CD14-positive monocyte (primary cell): ENCODE data around the gene BYSL. TPM values are rescaled to one million over a fixed set of nuclear protein-coding genes. Genes with fewer than 3 reads are reported as not detected.
A peak's percentile ranks its signal among the peaks of the same experiment; 100 is the strongest.

Experiments used
- DNase-seq, 3 donors: peaks; one replicate each; pipeline ENCODE4 v3.0.0-alpha.2; 2011 to 2022
- H2AFZ ChIP-seq: 2 replicates; pipeline ENCODE4 v1.6.0; 2012; ENCODE audit warnings: mild to moderate bottlenecking, low read depth, low read length, inconsistent platforms; ENCODE audit not compliant: insufficient read depth, poor library complexity, severe bottlenecking
- H3K27ac ChIP-seq, 2 donors: 1 replicate in 1 of 2; 2 replicates in 1 of 2; pipeline ENCODE4 v1.5.1; 2012 to 2013; ENCODE audit warnings: low read length in 2 of 2, control low read depth in 1 of 2, inconsistent platforms in 1 of 2, low read depth in 1 of 2, mild to moderate bottlenecking in 1 of 2
- H3K27me3 ChIP-seq, 2 donors: one replicate each; pipeline versions ENCODE4 v1.6.0 to v1.6.1; 2011 to 2013; ENCODE audit warnings: low read length in 2 of 2; ENCODE audit not compliant: control insufficient read depth in 2 of 2, insufficient read depth in 2 of 2
- H3K36me3 ChIP-seq, 2 donors: replicated peaks in 1 of 2; 1 replicate in 1 of 2; 2 replicates in 1 of 2; pipeline versions ENCODE4 v1.5.1 to v1.6.1; 2012 to 2013; ENCODE audit warnings: low read length in 2 of 2, control low read depth in 1 of 2, inconsistent platforms in 1 of 2, mild to moderate bottlenecking in 1 of 2; ENCODE audit not compliant: insufficient read depth in 2 of 2, control insufficient read depth in 1 of 2
- H3K4me1 ChIP-seq, 2 donors: 1 replicate in 1 of 2; 2 replicates in 1 of 2; pipeline versions ENCODE4 v1.5.1 to v1.6.1; 2012 to 2013; ENCODE audit warnings: low read length in 2 of 2, control low read depth in 1 of 2, inconsistent platforms in 1 of 2, mild to moderate bottlenecking in 1 of 2, moderate library complexity in 1 of 2; ENCODE audit not compliant: insufficient read depth in 2 of 2, control insufficient read depth in 1 of 2
- H3K4me2 ChIP-seq: replicated peaks from 2 replicates; pipeline ENCODE3; 2012; ENCODE audit warnings: low read length, moderate library complexity, mild to moderate bottlenecking; ENCODE audit not compliant: poor library complexity, severe bottlenecking; ENCODE audit errors: extremely low read depth
- H3K4me3 ChIP-seq, 3 experiments: fragments of 200-600 bp in 1 of 3; sonication (generic) in 1 of 3; replicated peaks in 1 of 3; 1 replicate in 2 of 3; 2 replicates in 1 of 3; pipeline ENCODE4 v1.5.1; 2011 to 2013; ENCODE audit warnings: low read length in 3 of 3, mild to moderate bottlenecking in 3 of 3, control low read depth in 2 of 3, low read depth in 2 of 3, inconsistent platforms in 1 of 3, moderate library complexity in 1 of 3
- H3K79me2 ChIP-seq: 2 replicates; pipeline ENCODE4 v1.6.0; 2012; ENCODE audit warnings: mild to moderate bottlenecking, control low read depth, inconsistent platforms, low read length, moderate library complexity; ENCODE audit not compliant: insufficient read depth
- H3K9ac ChIP-seq: 2 replicates; pipeline ENCODE4 v1.6.0; 2017; ENCODE audit warnings: low read length, mild to moderate bottlenecking; ENCODE audit not compliant: insufficient read depth, poor library complexity, severe bottlenecking
- H3K9me3 ChIP-seq, 2 donors: replicated peaks in 1 of 2; 1 replicate in 1 of 2; 2 replicates in 1 of 2; pipeline versions ENCODE4 v1.5.1 to v1.6.1; 2012 to 2013; ENCODE audit warnings: low read length in 2 of 2, control low read depth in 1 of 2; ENCODE audit not compliant: control insufficient read depth in 1 of 2, insufficient read depth in 1 of 2
- H4K20me1 ChIP-seq: 2 replicates; pipeline ENCODE4 v1.6.0; 2012; ENCODE audit warnings: mild to moderate bottlenecking, low read length, control low read depth, moderate library complexity; ENCODE audit not compliant: insufficient read depth
- H3K27ac Mint-ChIP-seq, 7 donors: one replicate each; pipeline ENCODE4 v1.8.0; 2020; ENCODE audit warnings: mild to moderate bottlenecking in 7 of 7, mixed read lengths in 7 of 7, moderate library complexity in 6 of 7, inconsistent platforms in 2 of 7
- H3K27me3 Mint-ChIP-seq, 3 donors: one replicate each; pipeline ENCODE4 v1.8.0; 2021 to 2022; ENCODE audit warnings: low read depth in 3 of 3, mild to moderate bottlenecking in 3 of 3, mixed read lengths in 3 of 3, moderate library complexity in 3 of 3, inconsistent platforms in 1 of 3
- H3K36me3 Mint-ChIP-seq, 2 donors: one replicate each; pipeline ENCODE4 v1.8.0; 2020; ENCODE audit warnings: mixed read lengths in 2 of 2, inconsistent platforms in 1 of 2, mild to moderate bottlenecking in 1 of 2
- H3K4me1 Mint-ChIP-seq: one replicate; pipeline ENCODE4 v1.8.0; 2020; ENCODE audit warnings: mild to moderate bottlenecking, mixed read lengths
- H3K4me3 Mint-ChIP-seq, 2 donors: one replicate each; pipeline ENCODE4 v1.8.0; 2020; ENCODE audit warnings: mild to moderate bottlenecking in 2 of 2, mixed read lengths in 2 of 2, moderate library complexity in 1 of 2
- H3K9me3 Mint-ChIP-seq, 7 donors: one replicate each; pipeline ENCODE4 v1.8.0; 2020 to 2022; ENCODE audit warnings: mixed read lengths in 7 of 7, mild to moderate bottlenecking in 6 of 7, moderate library complexity in 6 of 7, inconsistent platforms in 2 of 7
- CTCF ChIP-seq: fragments of 200-600 bp; IDR thresholded peaks from one replicate; pipeline ENCODE4 v1.8.0; 2022; ENCODE audit warnings: antibody characterized with exemption, mild to moderate bottlenecking
- WGBS: methylation state at CpG from one replicate; pipeline ENCODE4 v1.1.5; 2013; ENCODE audit warnings: missing lambda C conversion rate; ENCODE audit not compliant: insufficient coverage; 5-methylcytosine and 5-hydroxymethylcytosine counted together
- intact Hi-C, 2 donors: fragments of 100-400 bp; cut with micrococcal nuclease; formaldehyde crosslinking; loops; one replicate each; pipeline versions ENCODE4 v1.15.0 to v1.15.1; 2023
- polyA plus RNA-seq, 3 donors: library from polyadenylated mRNA; depleted of rRNA in 1 of 3; unstranded in 2 of 3; stranded (reverse) in 1 of 3; fragments of 300-500 nt in 2 of 3; fragments of >200 nt in 1 of 3; fragmentation: Illumina TruSeq in 2 of 3; gene quantifications; 1 replicate in 2 of 3; 2 replicates in 1 of 3; pipeline ENCODE4 v1.2.3, GENCODE V29; 2012 to 2021

The BYSL gene
- polyA plus RNA-seq, 3 donors, result 2.7 to 4.2 (median 3.9) TPM

- Histone ChIP-seq H3K9me3 (no peaks in the 10 kb centered on the region), H3K27me3 (no peaks in the 10 kb centered on the region), H3K4me1 (peaks cover 65 to 72% of the 10 kb centered on the region in 2 donors), H3K4me3 (peak overlapping the region in 2 of 3 experiments; percentile 84 to 97), H3K36me3 (peaks cover 41 to 50% of the 10 kb centered on the region in 2 donors), H3K79me2 (peaks cover 79% of the 10 kb centered on the region), H3K9ac (no peak overlapping the region), H2AFZ (no peak overlapping the region), H3K27ac (peak overlapping the region; percentile 80 to 81), H3K4me2 (peak overlapping the region; percentile 98), H4K20me1 (peaks cover 88% of the 10 kb centered on the region)
- WGBS, result no CpG with 5 or more reads among the region's 2 CpGs
- peak overlapping the region; percentile 95 to 97 for H3K4me3 Mint-ChIP-seq
- intact Hi-C loops, result loop anchor here (5.0 kb wide), 4 partner anchors 90 to 110 kb away; no protein-coding TSS in a partner anchor
- DNase-seq, result no peak
- no peaks in the 10 kb centered on the region for H3K9me3 Mint-ChIP-seq
- peaks cover 0 to 2% (median 0%) of the 10 kb centered on the region in 3 donors for H3K27me3 Mint-ChIP-seq
- TF ChIP-seq CTCF, result no peak
- H3K27ac Mint-ChIP-seq, result peak overlapping the region; percentile 90 to 99 (median 98)
- peaks cover 41 to 70% of the 10 kb centered on the region in 2 donors for H3K36me3 Mint-ChIP-seq
- H3K4me1 Mint-ChIP-seq, result peaks cover 69% of the 10 kb centered on the region
Measured at GRCh38 chr6:41937472-41937860, 16.2 kb downstream of the BYSL start.

- Histone ChIP-seq H2AFZ (no peak overlapping the region), H3K36me3 (peaks cover 37 to 44% of the 10 kb centered on the region in 2 donors), H4K20me1 (peaks cover 82% of the 10 kb centered on the region), H3K9ac (peak overlapping the region; percentile 51), H3K9me3 (no peaks in the 10 kb centered on the region), H3K79me2 (peaks cover 85% of the 10 kb centered on the region), H3K4me1 (peaks cover 71 to 77% of the 10 kb centered on the region in 2 donors), H3K27ac (peak overlapping the region; percentile 80 to 81), H3K4me2 (peak overlapping the region; percentile 98), H3K27me3 (no peaks in the 10 kb centered on the region), H3K4me3 (peak overlapping the region; percentile 84 to 97 (median 84))
- peak overlapping the region; percentile 95 to 97 for H3K4me3 Mint-ChIP-seq
- no peak for TF ChIP-seq CTCF
- H3K36me3 Mint-ChIP-seq, result peaks cover 36 to 65% of the 10 kb centered on the region in 2 donors
- peak overlapping the region; percentile 90 to 99 (median 98) for H3K27ac Mint-ChIP-seq
- H3K9me3 Mint-ChIP-seq, result no peaks in the 10 kb centered on the region
- intact Hi-C loops, result loop anchor here (2.0 to 5.0 kb wide), 5 partner anchors 33 to 109 kb away; no protein-coding TSS in a partner anchor
- peaks cover 73% of the 10 kb centered on the region for H3K4me1 Mint-ChIP-seq
- DNase-seq, result peak; percentile 66 to 84 (median 76)
- H3K27me3 Mint-ChIP-seq, result peaks cover 0 to 2% (median 0%) of the 10 kb centered on the region in 3 donors
- 0% methylated on average over 1 of the region's 4 CpGs for WGBS
Measured at GRCh38 chr6:41937861-41938574, 16.7 kb downstream of the BYSL start.
